OCI-LY3 (cell line): Measurements from ENCODE around the gene NFE2.

Experiments
- H2AFZ ChIP-seq: fragments of 200-600, 300-600 bp; shearing (Covaris generic); 2 replicates; pipeline ENCODE4 v1.6.0; 2014; ENCODE audit warnings: antibody characterized with exemption, low read depth, low read length
- H3K27ac ChIP-seq: fragments of 200-600, 300-600 bp; sonication (generic); 2 replicates; pipeline ENCODE4 v1.5.1; 2014; ENCODE audit warnings: mild to moderate bottlenecking, low read length, moderate library complexity, mixed read lengths
- H3K27me3 ChIP-seq: fragments of 200-600, 300-600 bp; sonication (generic); 2 replicates; pipeline ENCODE4 v1.6.1; 2014; ENCODE audit warnings: low read depth, low read length, mixed read lengths
- H3K36me3 ChIP-seq: fragments of 200-600, 300-600 bp; sonication (generic); replicated peaks from 2 replicates; pipeline ENCODE3; 2014; ENCODE audit warnings: low read depth, low read length, mixed read lengths
- H3K4me1 ChIP-seq: fragments of 300-600, 200-600 bp; sonication (generic); 2 replicates; pipeline ENCODE4 v1.6.1; 2014; ENCODE audit warnings: low read length, mixed read lengths
- H3K4me2 ChIP-seq: fragments of 200-600, 300-600 bp; sonication (generic); 2 replicates; pipeline ENCODE4 v1.6.1; 2014; ENCODE audit warnings: low read length, mixed read lengths
- H3K4me3 ChIP-seq: fragments of 300-600, 200-600 bp; sonication (generic); 2 replicates; pipeline ENCODE4 v1.5.1; 2014; ENCODE audit warnings: antibody characterized with exemption, mild to moderate bottlenecking, low read length, moderate library complexity
- H3K79me2 ChIP-seq: fragments of 300-600, 200-600 bp; shearing (Covaris generic); 2 replicates; pipeline ENCODE4 v1.6.1; 2014; ENCODE audit warnings: mild to moderate bottlenecking, low read length, mixed read lengths
- H3K9ac ChIP-seq: fragments of 300-600, 200-600 bp; shearing (Covaris generic); 2 replicates; pipeline ENCODE4 v1.6.0; 2014; ENCODE audit warnings: mild to moderate bottlenecking, low read length, moderate library complexity
- H3K9me3 ChIP-seq: fragments of 200-600, 300-600 bp; shearing (Covaris generic); 2 replicates; pipeline ENCODE4 v1.6.1; 2014; ENCODE audit warnings: low read length, mixed read lengths; ENCODE audit not compliant: insufficient read depth
- H4K20me1 ChIP-seq: fragments of 200-600, 300-600 bp; sonication (generic); 2 replicates; pipeline ENCODE4 v1.6.1; 2016; ENCODE audit warnings: low read length, mixed read lengths; ENCODE audit not compliant: insufficient read depth
- EZH2phosphoT487 ChIP-seq: fragments of 200-600 bp; shearing (Covaris generic); IDR thresholded peaks from 2 replicates; pipeline ENCODE4 v1.6.1; 2018; ENCODE audit warnings: antibody characterized with exemption, mixed run types, low read depth
- TF ChIP-seq, protein P1 (sequence below): fragments of 200-600, 300-600 bp; sonication (generic); IDR thresholded peaks from 2 replicates; pipeline ENCODE4 v1.5.1; 2014; ENCODE audit warnings: antibody characterized with exemption, low read length, low read depth

NFE2 gene

DNA sequence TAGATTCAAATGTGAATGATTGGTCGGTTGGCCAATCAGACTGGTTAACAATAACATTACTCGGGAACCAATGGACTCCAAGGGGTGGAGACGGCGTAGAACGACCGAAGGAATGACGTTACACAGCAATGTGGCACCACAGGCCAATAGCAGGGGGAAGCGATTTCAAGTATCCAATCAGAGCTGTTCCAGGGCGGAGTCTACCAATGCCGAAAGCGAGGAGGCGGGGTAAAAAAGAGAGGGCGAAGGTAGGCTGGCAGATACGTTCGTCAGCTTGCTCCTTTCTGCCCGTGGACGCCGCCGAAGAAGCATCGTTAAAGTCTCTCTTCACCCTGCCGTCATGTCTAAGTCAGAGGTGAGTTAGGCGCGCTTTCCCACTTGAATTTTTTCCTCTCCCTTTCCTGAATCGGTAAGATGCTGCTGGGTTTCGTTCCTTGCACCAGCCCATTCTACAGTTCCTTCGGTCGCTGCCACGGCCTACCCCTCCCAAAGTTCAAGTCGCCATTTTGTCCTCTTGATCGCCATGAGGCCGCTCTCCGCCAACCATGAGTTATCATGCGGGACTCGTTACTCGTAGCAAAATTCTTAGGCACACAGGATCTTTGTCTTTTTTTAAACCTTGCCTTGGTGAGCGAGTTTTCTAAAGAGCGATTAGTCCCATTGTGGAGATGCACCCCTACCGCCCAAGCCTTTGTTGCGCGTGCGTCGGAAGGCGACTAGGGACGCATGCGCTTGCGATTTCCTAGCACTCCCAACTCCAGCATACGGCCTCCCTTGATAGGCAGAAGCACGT is 20.2 kb downstream of the NFE2 start, which contains the start of gene HNRNPA1:
Gene HNRNPA1 (plus strand): TSS at position 259 of the 793 bp plus-strand sequence. CDS start 82 bp downstream, at position 341.
- peaks cover 67% of the 10 kb centered on the region for H3K36me3 ChIP-seq
- peak within 1 kb of the TSS; percentile 93 for H3K4me3 ChIP-seq
- H3K4me1 ChIP-seq, result peaks cover 53% of the 10 kb centered on the region
- H3K79me2 ChIP-seq, result peaks cover 78% of the 10 kb centered on the region
- H4K20me1 ChIP-seq, result peaks cover 37% of the 10 kb centered on the region
- TF ChIP-seq, protein P1, sequence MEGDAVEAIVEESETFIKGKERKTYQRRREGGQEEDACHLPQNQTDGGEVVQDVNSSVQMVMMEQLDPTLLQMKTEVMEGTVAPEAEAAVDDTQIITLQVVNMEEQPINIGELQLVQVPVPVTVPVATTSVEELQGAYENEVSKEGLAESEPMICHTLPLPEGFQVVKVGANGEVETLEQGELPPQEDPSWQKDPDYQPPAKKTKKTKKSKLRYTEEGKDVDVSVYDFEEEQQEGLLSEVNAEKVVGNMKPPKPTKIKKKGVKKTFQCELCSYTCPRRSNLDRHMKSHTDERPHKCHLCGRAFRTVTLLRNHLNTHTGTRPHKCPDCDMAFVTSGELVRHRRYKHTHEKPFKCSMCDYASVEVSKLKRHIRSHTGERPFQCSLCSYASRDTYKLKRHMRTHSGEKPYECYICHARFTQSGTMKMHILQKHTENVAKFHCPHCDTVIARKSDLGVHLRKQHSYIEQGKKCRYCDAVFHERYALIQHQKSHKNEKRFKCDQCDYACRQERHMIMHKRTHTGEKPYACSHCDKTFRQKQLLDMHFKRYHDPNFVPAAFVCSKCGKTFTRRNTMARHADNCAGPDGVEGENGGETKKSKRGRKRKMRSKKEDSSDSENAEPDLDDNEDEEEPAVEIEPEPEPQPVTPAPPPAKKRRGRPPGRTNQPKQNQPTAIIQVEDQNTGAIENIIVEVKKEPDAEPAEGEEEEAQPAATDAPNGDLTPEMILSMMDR, result no peak
- TF ChIP-seq EZH2phosphoT487, result no peak
- H3K4me2 ChIP-seq, result peak within 1 kb of the TSS; percentile 94
- peak within 1 kb of the TSS; percentile 64; the same call in 1 of the 2 replicates for H2AFZ ChIP-seq
- H3K27ac ChIP-seq, result peak within 1 kb of the TSS; percentile 89
- peak within 1 kb of the TSS; percentile 99 for H3K9ac ChIP-seq
- H3K27me3 ChIP-seq, result no peaks in the 10 kb centered on the region
- H3K9me3 ChIP-seq, result no peaks in the 10 kb centered on the region

DNA sequence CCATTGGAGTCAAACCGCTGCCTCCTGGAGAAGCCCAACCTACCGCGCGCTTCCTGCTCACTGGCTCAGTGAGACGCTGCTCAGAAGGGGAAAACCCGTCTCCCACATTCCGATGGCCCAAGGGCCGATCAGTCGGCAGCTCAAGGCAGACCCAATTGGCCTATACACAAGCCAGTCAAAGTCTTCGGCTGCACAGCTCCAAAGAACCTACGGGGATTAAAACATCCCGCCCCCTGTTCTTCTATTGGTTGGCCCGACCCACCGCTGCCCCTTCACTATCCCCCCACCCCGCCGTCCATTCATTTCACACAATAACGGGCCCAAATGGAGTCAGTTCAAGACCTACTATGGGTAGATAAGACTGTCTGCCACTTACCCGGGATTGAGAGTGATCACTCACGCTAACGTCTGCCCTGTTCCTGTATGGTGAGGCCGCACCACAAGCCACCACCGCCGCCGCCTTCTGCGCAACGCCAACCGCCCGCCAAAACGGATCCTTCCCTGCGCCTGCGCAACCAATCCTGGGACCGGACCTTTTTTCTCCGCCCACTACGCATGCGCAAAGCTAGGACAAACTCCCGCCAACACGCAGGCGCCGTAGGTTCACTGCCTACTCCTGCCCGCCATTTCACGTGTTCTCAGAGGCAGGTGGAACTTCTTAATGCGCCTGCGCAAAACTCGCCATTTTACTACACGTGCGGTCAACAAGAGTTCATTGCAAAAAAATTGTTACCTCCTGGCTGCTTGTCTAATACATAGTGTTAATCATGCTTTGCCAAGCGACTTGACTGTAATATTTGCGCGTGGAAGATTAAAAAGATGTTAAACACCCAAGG is 21.0 kb downstream of the NFE2 start, which contains the start of gene CBX5:
Gene CBX5 (minus strand): TSS at position 491 of the 836 bp plus-strand sequence. CDS start 22,472 bp downstream, outside the sequence.
- Histone ChIP-seq H3K4me1 (peaks cover 53% of the 10 kb centered on the region), H3K4me2 (peak within 1 kb of the TSS; percentile 94)

DNA sequence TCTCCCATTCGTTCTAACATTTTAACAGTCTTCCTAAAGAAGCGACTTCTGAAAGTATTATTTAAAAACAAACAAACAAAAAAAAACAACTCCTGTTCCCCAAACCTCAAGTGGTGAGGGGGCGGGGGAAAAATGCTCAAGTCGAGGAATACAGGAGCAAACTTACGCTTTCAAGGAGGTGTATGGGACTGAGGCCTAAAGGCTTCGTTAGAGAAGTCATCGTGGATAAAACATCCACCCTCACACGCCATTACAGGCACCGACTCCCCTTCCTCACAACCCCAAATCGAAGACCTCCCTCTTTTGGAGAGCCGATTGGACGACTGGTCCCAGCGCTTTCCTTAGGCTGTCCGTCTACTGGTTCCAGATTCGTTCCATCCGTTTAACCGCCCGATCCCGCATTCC is 21.6 kb downstream of the NFE2 start:
- Histone ChIP-seq H4K20me1 (peaks cover 32% of the 10 kb centered on the region), H2AFZ (no peak overlapping the region), H3K36me3 (peaks cover 60% of the 10 kb centered on the region), H3K79me2 (peaks cover 91% of the 10 kb centered on the region), H3K4me1 (peaks cover 53% of the 10 kb centered on the region), H3K9me3 (no peaks in the 10 kb centered on the region), H3K9ac (peak overlapping the region; percentile 92), H3K27me3 (no peaks in the 10 kb centered on the region), H3K27ac (peak overlapping the region; percentile 89), H3K4me3 (peak overlapping the region; percentile 93), H3K4me2 (peak overlapping the region; percentile 91)
- TF ChIP-seq, protein P1, result no peak
- TF ChIP-seq EZH2phosphoT487, result no peak

More for the DNA sequence above, 21.0 kb downstream of the NFE2 start, which contains the start of gene CBX5:
- peaks cover 31% of the 10 kb centered on the region for H4K20me1 ChIP-seq
- peak within 1 kb of the TSS; percentile 89 for H3K27ac ChIP-seq
- H2AFZ ChIP-seq, result peak within 1 kb of the TSS; percentile 64; the same call in 1 of the 2 replicates
- H3K4me3 ChIP-seq, result peak within 1 kb of the TSS; percentile 93
- H3K27me3 ChIP-seq, result no peaks in the 10 kb centered on the region
- peaks cover 86% of the 10 kb centered on the region for H3K79me2 ChIP-seq
- no peaks in the 10 kb centered on the region for H3K9me3 ChIP-seq
- TF ChIP-seq, protein P1, result no peak
- no peak for TF ChIP-seq EZH2phosphoT487
- H3K9ac ChIP-seq, result peak within 1 kb of the TSS; percentile 99
- H3K36me3 ChIP-seq, result peaks cover 61% of the 10 kb centered on the region
